Spleen (tissue), 7 donors: Measurements from ENCODE around the gene RANBP17.

ENCODE experiments used
- CTCF ChIP-seq, 11 experiments: fragments of 200-600 bp in 7 of 11; fragments of 450-650 bp in 4 of 11; sonication (generic) in 4 of 11; IDR thresholded peaks in 8 of 11; conservative IDR thresholded peaks in 3 of 11; 1 replicate in 7 of 11; 2 replicates in 4 of 11; pipeline versions ENCODE4 v1.4.0 to v1.8.0; 2016 to 2021; ENCODE audit warnings: antibody characterized with exemption in 11 of 11, inconsistent platforms in 4 of 11, mild to moderate bottlenecking in 1 of 11
- POLR2A ChIP-seq, 3 donors: fragments of 450-650 bp; IDR thresholded peaks; one replicate each; pipeline ENCODE4 v1.5.1; 2017; ENCODE audit warnings: antibody characterized with exemption in 3 of 3, mild to moderate bottlenecking in 1 of 3
- POLR2AphosphoS5 ChIP-seq, 3 donors: sonication (generic); formaldehyde crosslinking; IDR thresholded peaks; one replicate each; pipeline ENCODE4 v1.5.1; 2017; ENCODE audit warnings: antibody characterized with exemption in 3 of 3
- donor health status: DM: no; HTN: no; CAD: no; lungs with moderate emphysema.
- donor health status: DM: no; HTN: no; CAD: no.
- donor health status: DM: no; HTN: no; CAD: no.

GRCh38 chr5:170836226-170836625 lies 25.6 kb upstream of the RANBP17 start:
- TF ChIP-seq POLR2AphosphoS5 (IDR thresholded peaks at IDR 0.05) = no peak
- TF ChIP-seq POLR2A (IDR thresholded peaks at IDR 0.05) = no peak
- TF ChIP-seq CTCF (IDR thresholded peaks at IDR 0.05 in 8 of 11, conservative IDR thresholded peaks at IDR 0.05 in 3 of 11) = no peak
